Transverse colon (tissue), 4 donors: ENCODE results near the gene GSG1L. TPM values are rescaled to one million over a fixed set of nuclear protein-coding genes. Genes with fewer than 3 reads are reported as not detected.

Source experiments
- DNase-seq: peaks from one replicate; pipeline ENCODE4 v3.0.0-alpha.2; 2019
- H3K27ac ChIP-seq, 4 donors: fragments of 200-600 bp; sonication (generic); 2 replicates each; pipeline ENCODE4 v1.5.1; 2016 to 2018; ENCODE audit warnings: inconsistent platforms in 4 of 4
- H3K27me3 ChIP-seq: fragments of 200-600 bp; sonication (generic); 2 replicates; pipeline ENCODE4 v1.5.1; 2017; ENCODE audit warnings: inconsistent platforms
- H3K36me3 ChIP-seq, 4 donors: fragments of 200-600 bp; sonication (generic); 2 replicates each; pipeline ENCODE4 v1.5.1; 2017 to 2019; ENCODE audit warnings: inconsistent platforms in 4 of 4
- H3K4me1 ChIP-seq, 4 donors: fragments of 200-600 bp; sonication (generic); 2 replicates each; pipeline ENCODE4 v1.5.1; 2017 to 2020; ENCODE audit warnings: inconsistent platforms in 4 of 4
- H3K4me3 ChIP-seq, 4 donors: fragments of 200-600 bp; sonication (generic); 1 replicate in 1 of 4; 2 replicates in 3 of 4; pipeline versions ENCODE4 v1.5.1 to v1.6.1; 2017 to 2019; ENCODE audit warnings: inconsistent platforms in 4 of 4
- H3K9me3 ChIP-seq, 2 donors: fragments of 200-600 bp; sonication (generic); 2 replicates each; pipeline ENCODE4 v1.5.1; 2017 to 2019; ENCODE audit warnings: inconsistent platforms in 2 of 2
- EP300 ChIP-seq: sonication (generic); formaldehyde crosslinking; IDR thresholded peaks from one replicate; pipeline ENCODE4 v1.6.1; 2017; ENCODE audit warnings: antibody characterized with exemption, low read depth
- POLR2A ChIP-seq: fragments of 450-650 bp; IDR thresholded peaks from one replicate; pipeline ENCODE4 v1.6.1; 2016; ENCODE audit warnings: antibody characterized with exemption, mild to moderate bottlenecking, moderate library complexity
- POLR2AphosphoS5 ChIP-seq, 3 donors: sonication (generic); formaldehyde crosslinking; IDR thresholded peaks; one replicate each; pipeline ENCODE4 v1.6.1; 2016; ENCODE audit warnings: antibody characterized with exemption in 3 of 3
- WGBS, 2 donors: methylation state at CpG; one replicate each; pipeline ENCODE4 v1.1.5; 2018; ENCODE audit warnings: low coverage in 1 of 2; 5-methylcytosine and 5-hydroxymethylcytosine counted together
- in situ Hi-C, 4 donors: fragments of 200-750 bp; cut with MboI; loops; one replicate each; pipeline versions ENCODE4 v1.15.0 to v1.15.1; 2017; ENCODE audit warnings: low sequenced_read_pairs in 3 of 4, low pct_ligation_motif_present in 1 of 4, low pct_unique_long_range_greater_than_20kb in 1 of 4
- intact Hi-C: fragments of 100-400 bp; cut with DNase I; formaldehyde crosslinking; loops from one replicate; pipeline ENCODE4 v1.15.1; 2023; ENCODE audit warnings: low total_unique reads
- total RNA-seq, 4 donors: library from RNA; depleted of rRNA; stranded (reverse); fragments of >200 nt; gene quantifications; one replicate each; pipeline ENCODE4 v1.1.0, GENCODE V29; 2016
- TF ChIP-seq, protein P1 (sequence below), 5 experiments: fragments of 200-600 bp in 3 of 5; fragments of 450-650 bp in 2 of 5; sonication (generic) in 3 of 5; IDR thresholded peaks; 1 replicate in 2 of 5; 2 replicates in 3 of 5; pipeline ENCODE4 v1.5.1; 2016 to 2017; ENCODE audit warnings: antibody characterized with exemption in 5 of 5, inconsistent platforms in 3 of 5, mild to moderate bottlenecking in 2 of 5, moderate library complexity in 1 of 5

Gene GSG1L
- total RNA-seq, 4 donors from 2014 or later = not detected

DNA sequence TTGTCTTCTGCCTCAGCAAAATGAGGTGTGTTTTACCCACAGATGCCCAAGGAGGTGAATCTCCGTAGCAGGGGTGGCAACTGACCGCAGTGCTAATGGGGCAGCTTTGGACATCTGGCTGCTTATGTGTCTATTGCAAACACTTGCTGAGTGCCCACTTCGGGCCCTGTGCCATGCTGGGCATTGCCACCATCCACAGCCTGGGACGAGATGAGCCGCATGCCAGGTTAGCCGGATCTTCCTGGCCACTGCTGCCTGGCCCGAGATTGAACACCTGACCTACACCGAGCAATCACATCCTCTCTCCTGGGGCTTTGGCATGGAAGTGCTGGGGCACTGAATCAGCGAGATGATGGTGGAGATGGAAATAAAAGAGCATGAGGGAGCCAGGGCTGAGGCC lies 238.7 kb downstream of the GSG1L start:
- H3K9me3 ChIP-seq = peaks cover 0 to under 1% of the 10 kb centered on the region in 2 donors
- 78% methylated on average over 9 of the region's 9 CpGs; no CpG with 5 or more reads in 1 of the 2 donors for WGBS, 2 donors
- H3K27ac ChIP-seq = no peak overlapping the region
- H3K4me3 ChIP-seq = no peak overlapping the region
- peaks cover 3% of the 10 kb centered on the region for H3K27me3 ChIP-seq
- H3K4me1 ChIP-seq = no peaks in the 10 kb centered on the region
- in situ Hi-C loops (no loop called here), intact Hi-C loops (no loop called here)
- H3K36me3 ChIP-seq = no peaks in the 10 kb centered on the region
- DNase-seq = no peak
- TF ChIP-seq POLR2A (no peak), EP300 (no peak), POLR2AphosphoS5 (IDR thresholded peaks at IDR 0.05) (no peak)
- TF ChIP-seq, protein P1, sequence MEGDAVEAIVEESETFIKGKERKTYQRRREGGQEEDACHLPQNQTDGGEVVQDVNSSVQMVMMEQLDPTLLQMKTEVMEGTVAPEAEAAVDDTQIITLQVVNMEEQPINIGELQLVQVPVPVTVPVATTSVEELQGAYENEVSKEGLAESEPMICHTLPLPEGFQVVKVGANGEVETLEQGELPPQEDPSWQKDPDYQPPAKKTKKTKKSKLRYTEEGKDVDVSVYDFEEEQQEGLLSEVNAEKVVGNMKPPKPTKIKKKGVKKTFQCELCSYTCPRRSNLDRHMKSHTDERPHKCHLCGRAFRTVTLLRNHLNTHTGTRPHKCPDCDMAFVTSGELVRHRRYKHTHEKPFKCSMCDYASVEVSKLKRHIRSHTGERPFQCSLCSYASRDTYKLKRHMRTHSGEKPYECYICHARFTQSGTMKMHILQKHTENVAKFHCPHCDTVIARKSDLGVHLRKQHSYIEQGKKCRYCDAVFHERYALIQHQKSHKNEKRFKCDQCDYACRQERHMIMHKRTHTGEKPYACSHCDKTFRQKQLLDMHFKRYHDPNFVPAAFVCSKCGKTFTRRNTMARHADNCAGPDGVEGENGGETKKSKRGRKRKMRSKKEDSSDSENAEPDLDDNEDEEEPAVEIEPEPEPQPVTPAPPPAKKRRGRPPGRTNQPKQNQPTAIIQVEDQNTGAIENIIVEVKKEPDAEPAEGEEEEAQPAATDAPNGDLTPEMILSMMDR (IDR thresholded peaks at IDR 0.05) = no peak

DNA sequence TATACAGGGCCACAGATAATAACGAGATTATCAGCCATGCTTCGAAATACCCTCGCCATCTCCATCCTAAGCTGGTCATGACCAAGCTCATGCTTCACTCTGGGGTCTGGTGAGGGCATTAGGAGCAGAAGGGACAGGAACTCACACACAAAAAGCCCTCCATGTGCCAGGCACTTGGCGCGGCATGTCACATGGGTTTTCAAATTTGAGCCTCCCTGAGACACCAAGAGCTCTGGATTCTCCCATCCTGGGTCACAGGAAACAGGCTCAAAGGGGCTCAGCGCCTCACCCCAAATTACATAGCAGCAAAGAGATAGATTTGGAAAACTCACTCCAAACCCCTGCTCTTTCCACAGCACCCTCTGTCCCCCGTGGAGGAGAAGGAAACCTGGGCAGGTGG lies 239.5 kb downstream of the GSG1L start:
- TF ChIP-seq, protein P1 (IDR thresholded peaks at IDR 0.05) = no peak
- no peak for TF ChIP-seq EP300
- TF ChIP-seq POLR2AphosphoS5 (IDR thresholded peaks at IDR 0.05) = no peak
- TF ChIP-seq POLR2A = no peak
- Histone ChIP-seq H3K27ac (no peak overlapping the region), H3K36me3 (no peaks in the 10 kb centered on the region), H3K4me3 (no peak overlapping the region), H3K4me1 (no peaks in the 10 kb centered on the region), H3K27me3 (peaks cover 3% of the 10 kb centered on the region), H3K9me3 (no peaks in the 10 kb centered on the region)
- DNase-seq = no peak
- 85% methylated on average over 7 of the region's 7 CpGs; no CpG with 5 or more reads in 1 of the 2 donors for WGBS, 2 donors
- intact Hi-C loops (no loop called here), in situ Hi-C loops (no loop called here)

GRCh38 chr16:27823421-27823820 lies 240.1 kb downstream of the GSG1L start:
- Histone ChIP-seq H3K27ac (no peak overlapping the region), H3K9me3 (no peaks in the 10 kb centered on the region), H3K4me1 (no peaks in the 10 kb centered on the region), H3K36me3 (no peaks in the 10 kb centered on the region), H3K27me3 (peaks cover 3% of the 10 kb centered on the region), H3K4me3 (no peak overlapping the region)
- in situ Hi-C loops (no loop called here), intact Hi-C loops (no loop called here)
- no peak for TF ChIP-seq POLR2A
- no peak for TF ChIP-seq EP300
- TF ChIP-seq POLR2AphosphoS5 (IDR thresholded peaks at IDR 0.05) = no peak
- TF ChIP-seq, protein P1 (IDR thresholded peaks at IDR 0.05) = no peak
- WGBS, 2 donors = 57% methylated on average over 8 of the region's 8 CpGs; no CpG with 5 or more reads in 1 of the 2 donors
- DNase-seq = no peak

- H3K36me3 ChIP-seq = no peaks in the 10 kb centered on the region
- TF ChIP-seq POLR2AphosphoS5 (IDR thresholded peaks at IDR 0.05) (no peak), EP300 (no peak), POLR2A (no peak)
- TF ChIP-seq, protein P1 (IDR thresholded peaks at IDR 0.05) = no peak
- in situ Hi-C loops = no loop called here
- H3K4me3 ChIP-seq = no peak overlapping the region
- WGBS, 2 donors = 46 to 62% methylated on average over 4 to 11 of the region's 11 CpGs
- no peaks in the 10 kb centered on the region for H3K9me3 ChIP-seq
- no peak for DNase-seq
- H3K27ac ChIP-seq = no peak overlapping the region
- intact Hi-C loops = no loop called here
- no peaks in the 10 kb centered on the region for H3K4me1 ChIP-seq
- peaks cover 3% of the 10 kb centered on the region for H3K27me3 ChIP-seq
Measured at GRCh38 chr16:27822996-27823395, 240.5 kb downstream of the GSG1L start.
